Testis (tissue), 2 donors: ENCODE measurements around the gene SLC26A9.

Experiments
- CTCF ChIP-seq, 3 experiments: fragments of 450-650 bp in 2 of 3; fragments of 200-600 bp in 1 of 3; sonication (generic) in 1 of 3; IDR thresholded peaks; one replicate each; pipeline ENCODE4 v1.5.1; 2016 to 2019; ENCODE audit warnings: antibody characterized with exemption in 3 of 3, mild to moderate bottlenecking in 2 of 3, moderate library complexity in 1 of 3
- POLR2A ChIP-seq: fragments of 450-650 bp; IDR thresholded peaks from one replicate; pipeline ENCODE4 v1.6.1; 2017; ENCODE audit warnings: antibody characterized with exemption, mild to moderate bottlenecking, moderate library complexity

- TF ChIP-seq POLR2A = no peak
- TF ChIP-seq CTCF (IDR thresholded peaks at IDR 0.05) = no peak
These were observed 6.9 kb downstream of the SLC26A9 start for GRCh38 chr1:205936311-205936710.
